Measurements from ENCODE around the gene DEPDC7. TPM values are rescaled to one million over a fixed set of nuclear protein-coding genes. Genes with fewer than 3 reads are reported as not detected.
A peak's percentile ranks its signal among the peaks of the same experiment; 100 is the strongest.

The DEPDC7 gene
- total and polyA plus RNA-seq, 2 of the 13 experiments (the other 11 are each of a cell fraction or from before 2014, with no cell fraction given) = 17.3 to 33.3 TPM

GRCh38 chr11:33015621-33016551 is at the start of gene DEPDC7 (continued):
- TF ChIP-seq POGK (CRISPR knock-in tag; conservative IDR thresholded peaks at IDR 0.05) = peak; percentile 57; the same call in 1 of the 2 replicates
- peak; percentile 70; the same call in 1 of the 2 replicates for TF ChIP-seq ZBTB38 (CRISPR knock-in tag; IDR thresholded peaks at IDR 0.05)
- TF ChIP-seq, protein P1, sequence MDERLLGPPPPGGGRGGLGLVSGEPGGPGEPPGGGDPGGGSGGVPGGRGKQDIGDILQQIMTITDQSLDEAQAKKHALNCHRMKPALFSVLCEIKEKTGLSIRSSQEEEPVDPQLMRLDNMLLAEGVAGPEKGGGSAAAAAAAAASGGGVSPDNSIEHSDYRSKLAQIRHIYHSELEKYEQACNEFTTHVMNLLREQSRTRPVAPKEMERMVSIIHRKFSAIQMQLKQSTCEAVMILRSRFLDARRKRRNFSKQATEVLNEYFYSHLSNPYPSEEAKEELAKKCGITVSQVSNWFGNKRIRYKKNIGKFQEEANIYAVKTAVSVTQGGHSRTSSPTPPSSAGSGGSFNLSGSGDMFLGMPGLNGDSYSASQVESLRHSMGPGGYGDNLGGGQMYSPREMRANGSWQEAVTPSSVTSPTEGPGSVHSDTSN (CRISPR knock-in tag; IDR thresholded peaks at IDR 0.05) = no peak
- TF ChIP-seq ZNF180 (CRISPR knock-in tag; IDR thresholded peaks at IDR 0.05; ENCODE audit: borderline replicate concordance, low read depth) = no peak
- TF ChIP-seq POGZ (CRISPR knock-in tag; IDR thresholded peaks at IDR 0.05) = peak; percentile 94
- peak; percentile 60; the same call in 1 of the 2 replicates for TF ChIP-seq FLYWCH1 (CRISPR knock-in tag; IDR thresholded peaks at IDR 0.05)
- peak; percentile 93 for TF ChIP-seq RBFOX2 (IDR thresholded peaks at IDR 0.05; ENCODE audit: low read depth, low read length)
- TF ChIP-seq ZBTB2 (CRISPR knock-in tag; IDR thresholded peaks at IDR 0.05; ENCODE audit: low read depth) = peak; percentile 56
- 0 out of 2 replicates have a peak, but pooled peaks have one; percentile 22 for TF ChIP-seq ZNF549 (CRISPR knock-in tag; IDR thresholded peaks at IDR 0.05)
- TF ChIP-seq SCMH1 (CRISPR knock-in tag; IDR thresholded peaks at IDR 0.05; ENCODE audit: borderline replicate concordance) = no peak
- TF ChIP-seq HOXD1 (CRISPR knock-in tag; IDR thresholded peaks at IDR 0.05) = peak; percentile 86
- TF ChIP-seq, protein P2, sequence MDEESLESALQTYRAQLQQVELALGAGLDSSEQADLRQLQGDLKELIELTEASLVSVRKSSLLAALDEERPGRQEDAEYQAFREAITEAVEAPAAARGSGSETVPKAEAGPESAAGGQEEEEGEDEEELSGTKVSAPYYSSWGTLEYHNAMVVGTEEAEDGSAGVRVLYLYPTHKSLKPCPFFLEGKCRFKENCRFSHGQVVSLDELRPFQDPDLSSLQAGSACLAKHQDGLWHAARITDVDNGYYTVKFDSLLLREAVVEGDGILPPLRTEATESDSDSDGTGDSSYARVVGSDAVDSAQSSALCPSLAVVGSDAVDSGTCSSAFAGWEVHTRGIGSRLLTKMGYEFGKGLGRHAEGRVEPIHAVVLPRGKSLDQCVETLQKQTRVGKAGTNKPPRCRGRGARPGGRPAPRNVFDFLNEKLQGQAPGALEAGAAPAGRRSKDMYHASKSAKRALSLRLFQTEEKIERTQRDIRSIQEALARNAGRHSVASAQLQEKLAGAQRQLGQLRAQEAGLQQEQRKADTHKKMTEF (CRISPR knock-in tag; IDR thresholded peaks at IDR 0.05) = peak; percentile 84; the same call in 1 of the 2 replicates
- TF ChIP-seq HNF1B (CRISPR knock-in tag; IDR thresholded peaks at IDR 0.05) = peak; percentile 86
- TF ChIP-seq MXD1 (CRISPR knock-in tag; IDR thresholded peaks at IDR 0.05) = peak; percentile 82
- peak; percentile 23 for TF ChIP-seq ZNF883 (CRISPR knock-in tag; IDR thresholded peaks at IDR 0.05; ENCODE audit: not compliant biosample characterization)
- TF ChIP-seq ATM (IDR thresholded peaks at IDR 0.05; ENCODE audit: borderline replicate concordance) = no peak
- peak; percentile 81 for TF ChIP-seq ZNF781 (CRISPR knock-in tag; IDR thresholded peaks at IDR 0.05; ENCODE audit: borderline replicate concordance, not compliant biosample characterization)
- peak; percentile 73; the same call in 1 of the 2 replicates for TF ChIP-seq ZBTB7B (CRISPR knock-in tag; IDR thresholded peaks at IDR 0.05)
- TF ChIP-seq REPIN1 (CRISPR knock-in tag; IDR thresholded peaks at IDR 0.05; ENCODE audit: borderline replicate concordance, low read depth) = peak; percentile 11; the same call in 1 of the 2 replicates
